Measurements from ENCODE around the gene HOMER2. TPM values are rescaled to one million over a fixed set of nuclear protein-coding genes. Genes with fewer than 3 reads are reported as not detected.
A peak's percentile ranks its signal among the peaks of the same experiment; 100 is the strongest.

The HOMER2 gene
- total RNA-seq, 1 donor from 2014 or later, result 75.3 TPM

DNA sequence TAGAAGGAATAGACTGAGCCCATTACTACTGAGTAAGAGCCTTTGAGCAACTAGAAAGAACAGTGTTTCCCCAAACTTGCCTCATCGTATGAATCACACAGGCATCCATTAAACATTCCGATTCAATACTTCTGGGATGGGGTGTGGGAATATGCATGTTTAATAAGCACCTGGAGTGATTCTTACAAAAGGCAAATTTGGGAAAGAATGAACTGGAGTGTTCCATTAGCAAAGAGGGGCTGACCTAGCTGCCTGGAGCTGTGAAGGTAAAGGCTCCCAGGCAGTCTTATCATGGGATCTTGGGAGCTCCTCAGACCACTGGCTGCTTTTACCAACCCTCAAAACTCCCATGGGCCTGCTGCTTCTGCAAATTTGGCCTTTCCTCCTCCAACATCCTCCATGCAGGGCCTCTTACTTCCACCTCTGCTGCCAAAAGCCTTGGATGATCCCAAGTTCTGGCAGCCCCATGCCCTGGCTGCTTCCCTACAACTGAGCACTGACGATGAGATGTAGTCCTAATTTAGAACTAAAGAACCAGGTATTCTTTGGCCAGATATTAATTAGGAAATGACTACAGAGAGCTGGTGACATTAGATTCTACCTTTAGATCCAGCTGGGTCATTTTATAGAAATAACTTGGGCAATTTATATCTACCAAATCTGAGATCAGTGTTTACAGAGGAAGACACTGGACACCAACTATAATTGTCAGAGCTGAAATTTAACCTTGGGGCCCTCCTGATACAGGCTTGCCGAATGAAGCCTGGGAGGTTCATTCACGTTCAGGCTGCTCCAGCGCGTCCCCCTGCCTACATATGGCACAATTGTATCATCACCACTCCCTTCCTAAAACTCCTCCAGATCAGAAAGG lies 11.2 kb upstream of the HOMER2 start:
- H3K27me3 ChIP-seq (ENCODE audit: control insufficient read depth, insufficient read depth, low read length), result no peaks in the 10 kb centered on the region
- FAIRE-seq (no peak), DNase-seq (ENCODE audit: low read depth) (peak; percentile 64)
- no peak overlapping the region for H3K4me3 ChIP-seq (ENCODE audit: low read depth, low read length)
- H3K36me3 ChIP-seq (ENCODE audit: control insufficient read depth, insufficient read depth, low read length), result no peaks in the 10 kb centered on the region
- TF ChIP-seq, protein P1, sequence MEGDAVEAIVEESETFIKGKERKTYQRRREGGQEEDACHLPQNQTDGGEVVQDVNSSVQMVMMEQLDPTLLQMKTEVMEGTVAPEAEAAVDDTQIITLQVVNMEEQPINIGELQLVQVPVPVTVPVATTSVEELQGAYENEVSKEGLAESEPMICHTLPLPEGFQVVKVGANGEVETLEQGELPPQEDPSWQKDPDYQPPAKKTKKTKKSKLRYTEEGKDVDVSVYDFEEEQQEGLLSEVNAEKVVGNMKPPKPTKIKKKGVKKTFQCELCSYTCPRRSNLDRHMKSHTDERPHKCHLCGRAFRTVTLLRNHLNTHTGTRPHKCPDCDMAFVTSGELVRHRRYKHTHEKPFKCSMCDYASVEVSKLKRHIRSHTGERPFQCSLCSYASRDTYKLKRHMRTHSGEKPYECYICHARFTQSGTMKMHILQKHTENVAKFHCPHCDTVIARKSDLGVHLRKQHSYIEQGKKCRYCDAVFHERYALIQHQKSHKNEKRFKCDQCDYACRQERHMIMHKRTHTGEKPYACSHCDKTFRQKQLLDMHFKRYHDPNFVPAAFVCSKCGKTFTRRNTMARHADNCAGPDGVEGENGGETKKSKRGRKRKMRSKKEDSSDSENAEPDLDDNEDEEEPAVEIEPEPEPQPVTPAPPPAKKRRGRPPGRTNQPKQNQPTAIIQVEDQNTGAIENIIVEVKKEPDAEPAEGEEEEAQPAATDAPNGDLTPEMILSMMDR (IDR thresholded peaks at IDR 0.05; ENCODE audit: insufficient read depth, low read length, severe bottlenecking), result no peak

DNA sequence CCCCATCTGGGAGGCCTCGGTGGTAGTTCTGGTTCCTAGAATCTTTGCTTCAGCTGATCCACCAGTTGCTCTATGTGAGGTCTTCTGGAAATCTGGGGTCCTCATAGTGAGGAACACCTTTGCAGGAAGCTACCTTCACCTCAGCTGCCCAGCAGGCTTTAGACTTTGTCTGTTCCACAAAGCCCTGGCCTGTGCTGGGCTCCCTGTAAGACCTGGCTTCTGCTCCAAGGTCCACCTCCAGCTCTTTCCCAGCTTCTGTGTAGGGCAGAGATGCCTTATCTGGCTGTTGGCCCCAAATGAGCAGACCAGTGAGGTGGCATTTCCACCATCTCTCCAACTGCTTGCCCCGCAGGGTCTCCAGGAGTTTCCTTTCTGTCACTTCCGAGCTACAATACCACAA lies 8.2 kb upstream of the HOMER2 start:
- Histone ChIP-seq H3K27me3 (ENCODE audit: control insufficient read depth, insufficient read depth, low read length) (no peaks in the 10 kb centered on the region), H3K4me3 (ENCODE audit: low read depth, low read length) (no peak overlapping the region), H3K36me3 (ENCODE audit: control insufficient read depth, insufficient read depth, low read length) (no peaks in the 10 kb centered on the region)
- DNase-seq (ENCODE audit: low read depth) (no peak), FAIRE-seq (no peak)
- TF ChIP-seq, protein P1 (IDR thresholded peaks at IDR 0.05; ENCODE audit: insufficient read depth, low read length, severe bottlenecking), result no peak

GRCh38 chr15:82959423-82959822 lies 6.9 kb upstream of the HOMER2 start:
- no peaks in the 10 kb centered on the region for H3K27me3 ChIP-seq (ENCODE audit: control insufficient read depth, insufficient read depth, low read length)
- TF ChIP-seq, protein P1 (IDR thresholded peaks at IDR 0.05; ENCODE audit: insufficient read depth, low read length, severe bottlenecking), result no peak
- no peak overlapping the region for H3K4me3 ChIP-seq (ENCODE audit: low read depth, low read length)
- DNase-seq (ENCODE audit: low read depth) (no peak), FAIRE-seq (no peak)
- H3K36me3 ChIP-seq (ENCODE audit: control insufficient read depth, insufficient read depth, low read length), result no peaks in the 10 kb centered on the region

- no peaks in the 10 kb centered on the region for H3K36me3 ChIP-seq (ENCODE audit: control insufficient read depth, insufficient read depth, low read length)
- H3K27me3 ChIP-seq (ENCODE audit: control insufficient read depth, insufficient read depth, low read length), result no peaks in the 10 kb centered on the region
- H3K4me3 ChIP-seq (ENCODE audit: low read depth, low read length), result no peak overlapping the region
- no peak for FAIRE-seq
- DNase-seq (ENCODE audit: low read depth), result no peak
- TF ChIP-seq, protein P1 (IDR thresholded peaks at IDR 0.05; ENCODE audit: insufficient read depth, low read length, severe bottlenecking), result no peak
Observed at GRCh38 chr15:82958638-82959037, 6.1 kb upstream of the HOMER2 start.

GRCh38 chr15:82951472-82952157 lies 905 bp downstream of the HOMER2 start:
- peak; percentile 69 for DNase-seq (ENCODE audit: low read depth)

More at GRCh38 chr15:82951472-82952157, 905 bp downstream of the HOMER2 start:
- TF ChIP-seq, protein P1 (IDR thresholded peaks at IDR 0.05; ENCODE audit: insufficient read depth, low read length, severe bottlenecking), result no peak
- Histone ChIP-seq H3K4me3 (ENCODE audit: low read depth, low read length) (peak overlapping the region; percentile 72), H3K27me3 (ENCODE audit: control insufficient read depth, insufficient read depth, low read length) (no peaks in the 10 kb centered on the region), H3K36me3 (ENCODE audit: control insufficient read depth, insufficient read depth, low read length) (no peaks in the 10 kb centered on the region)
- no peak for FAIRE-seq
